Spleen (tissue), 11 donors: ENCODE results near the gene MED26. TPM values are rescaled to one million over a fixed set of nuclear protein-coding genes. Genes with fewer than 3 reads are reported as not detected.
A peak's percentile ranks its signal among the peaks of the same experiment; 100 is the strongest.
"Not testable (repeated sequence)": the region's sequence is repeated elsewhere in the genome, so short reads cannot be mapped to it uniquely, and the experiment has no call there.

Experiments
- DNase-seq: peaks from one replicate; pipeline ENCODE4 v3.0.0-alpha.2; 2020
- H3K27ac ChIP-seq, 8 donors: fragments of 200-600 bp; sonication (generic) in 7 of 8; 1 replicate in 4 of 8; 2 replicates in 4 of 8; pipeline versions ENCODE4 v1.5.0 to v1.8.0; 2016 to 2021; ENCODE audit warnings: inconsistent platforms in 4 of 8, mild to moderate bottlenecking in 4 of 8, moderate library complexity in 1 of 8
- H3K27me3 ChIP-seq, 7 donors: fragments of 200-600 bp; sonication (generic) in 6 of 7; replicated peaks in 1 of 7; 1 replicate in 4 of 7; 2 replicates in 3 of 7; pipeline versions ENCODE4 v1.5.0 to v1.8.0; 2016 to 2021; ENCODE audit warnings: inconsistent platforms in 3 of 7, mild to moderate bottlenecking in 1 of 7
- H3K36me3 ChIP-seq, 6 donors: fragments of 200-600 bp; sonication (generic) in 5 of 6; 1 replicate in 4 of 6; 2 replicates in 2 of 6; pipeline versions ENCODE4 v1.5.0 to v1.8.0; 2016 to 2021; ENCODE audit warnings: inconsistent platforms in 2 of 6
- H3K4me1 ChIP-seq, 6 donors: fragments of 200-600 bp; sonication (generic) in 5 of 6; 1 replicate in 3 of 6; 2 replicates in 3 of 6; pipeline versions ENCODE4 v1.5.0 to v1.8.0; 2016 to 2021; ENCODE audit warnings: inconsistent platforms in 3 of 6
- H3K4me3 ChIP-seq, 8 donors: fragments of 200-600 bp; sonication (generic) in 7 of 8; 1 replicate in 4 of 8; 2 replicates in 4 of 8; pipeline versions ENCODE4 v1.5.0 to v1.8.0; 2016 to 2021; ENCODE audit warnings: inconsistent platforms in 4 of 8, mild to moderate bottlenecking in 4 of 8, moderate library complexity in 2 of 8
- H3K9me3 ChIP-seq, 8 donors: fragments of 200-600 bp; sonication (generic) in 7 of 8; 1 replicate in 4 of 8; 2 replicates in 4 of 8; pipeline versions ENCODE4 v1.5.0 to v1.8.0; 2016 to 2021; ENCODE audit warnings: inconsistent platforms in 4 of 8
- POLR2A ChIP-seq, 3 donors: fragments of 450-650 bp; IDR thresholded peaks; one replicate each; pipeline ENCODE4 v1.5.1; 2017; ENCODE audit warnings: antibody characterized with exemption in 3 of 3, mild to moderate bottlenecking in 1 of 3
- POLR2AphosphoS5 ChIP-seq, 3 donors: sonication (generic); formaldehyde crosslinking; IDR thresholded peaks; one replicate each; pipeline ENCODE4 v1.5.1; 2017; ENCODE audit warnings: antibody characterized with exemption in 3 of 3
- WGBS, 5 donors: extraction: QIAGEN DNeasy Blood & Tissue Kit in 3 of 5; methylation state at CpG; one replicate each; pipeline versions ENCODE4 v1.1.5 to v1.1.7; 2013 to 2018; 5-methylcytosine and 5-hydroxymethylcytosine counted together
- intact Hi-C: fragments of 100-400 bp; cut with DNase I; formaldehyde crosslinking; loops from one replicate; pipeline ENCODE4 v1.15.0; 2023; ENCODE audit warnings: low total_unique reads
- polyA plus RNA-seq, 3 donors: library from polyadenylated mRNA; stranded (reverse); fragments of 200-250 nt; gene quantifications; one replicate each; pipeline ENCODE4 v1.2.1, GENCODE V29; 2013
- total RNA-seq, 7 donors: library from RNA; depleted of rRNA in 3 of 7; stranded (reverse); fragments of >200 nt in 3 of 7; fragmentation: NEBNext Ultra II Directional in 4 of 7; extraction: Animal tissue kit (Norgen Biotek cat#: 25700) in 4 of 7; gene quantifications; one replicate each; pipeline versions ENCODE4 v1.1.0 to v1.2.1, GENCODE V29; 2016 to 2021
- TF ChIP-seq, protein P1 (sequence below), 11 experiments: fragments of 200-600 bp in 7 of 11; fragments of 450-650 bp in 4 of 11; sonication (generic) in 4 of 11; IDR thresholded peaks in 8 of 11; conservative IDR thresholded peaks in 3 of 11; 1 replicate in 7 of 11; 2 replicates in 4 of 11; pipeline versions ENCODE4 v1.4.0 to v1.8.0; 2016 to 2021; ENCODE audit warnings: antibody characterized with exemption in 11 of 11, inconsistent platforms in 4 of 11, mild to moderate bottlenecking in 1 of 11
- donor health status: healthy with polysubstance abuse.
- donor health status: DM: no; HTN: no; CAD: no; lungs with moderate emphysema.
- donor health status: DM: no; HTN: no; CAD: no.
- donor health status: Bipolar disorder and iron deficiency.
- donor health status: healthy.
- donor health status: DM: no; HTN: no; CAD: no.
- donor health status: DM: yes; HTN: yes; CAD: no.

Gene MED26
- total and polyA plus RNA-seq, 10 donors: 6.5 to 20.4 (median 15.7) TPM

- TF ChIP-seq, protein P1, sequence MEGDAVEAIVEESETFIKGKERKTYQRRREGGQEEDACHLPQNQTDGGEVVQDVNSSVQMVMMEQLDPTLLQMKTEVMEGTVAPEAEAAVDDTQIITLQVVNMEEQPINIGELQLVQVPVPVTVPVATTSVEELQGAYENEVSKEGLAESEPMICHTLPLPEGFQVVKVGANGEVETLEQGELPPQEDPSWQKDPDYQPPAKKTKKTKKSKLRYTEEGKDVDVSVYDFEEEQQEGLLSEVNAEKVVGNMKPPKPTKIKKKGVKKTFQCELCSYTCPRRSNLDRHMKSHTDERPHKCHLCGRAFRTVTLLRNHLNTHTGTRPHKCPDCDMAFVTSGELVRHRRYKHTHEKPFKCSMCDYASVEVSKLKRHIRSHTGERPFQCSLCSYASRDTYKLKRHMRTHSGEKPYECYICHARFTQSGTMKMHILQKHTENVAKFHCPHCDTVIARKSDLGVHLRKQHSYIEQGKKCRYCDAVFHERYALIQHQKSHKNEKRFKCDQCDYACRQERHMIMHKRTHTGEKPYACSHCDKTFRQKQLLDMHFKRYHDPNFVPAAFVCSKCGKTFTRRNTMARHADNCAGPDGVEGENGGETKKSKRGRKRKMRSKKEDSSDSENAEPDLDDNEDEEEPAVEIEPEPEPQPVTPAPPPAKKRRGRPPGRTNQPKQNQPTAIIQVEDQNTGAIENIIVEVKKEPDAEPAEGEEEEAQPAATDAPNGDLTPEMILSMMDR (IDR thresholded peaks at IDR 0.05 in 8 of 11, conservative IDR thresholded peaks at IDR 0.05 in 3 of 11): no peak
- TF ChIP-seq POLR2A (IDR thresholded peaks at IDR 0.05) (no peak), POLR2AphosphoS5 (IDR thresholded peaks at IDR 0.05) (no peak)
- WGBS, 5 donors: 89 to 98% (median 96%) methylated on average over 3 of the region's 3 CpGs
- Histone ChIP-seq H3K27me3 (no peaks in the 10 kb centered on the region), H3K9me3 (no peaks in the 10 kb centered on the region), H3K36me3 (peaks cover 2 to 94% (median 81%) of the 10 kb centered on the region in 6 donors), H3K4me1 (peaks cover 10 to 71% (median 32%) of the 10 kb centered on the region in 6 donors), H3K27ac (peak overlapping the region in 1 of 8 donors; percentile 13), H3K4me3 (no peak overlapping the region)
- no peak for DNase-seq
- intact Hi-C loops: no loop called here
These were observed 26.6 kb upstream of the MED26 start for GRCh38 chr19:16654627-16655026.

- no peak overlapping the region for H3K27ac ChIP-seq
- H3K9me3 ChIP-seq: no peaks in the 10 kb centered on the region
- no peaks in the 10 kb centered on the region for H3K27me3 ChIP-seq
- 92 to 98% (median 96%) methylated on average over 3 of the region's 3 CpGs for WGBS, 5 donors
- H3K4me3 ChIP-seq: no peak overlapping the region
- DNase-seq: no peak
- peaks cover 8 to 71% (median 30%) of the 10 kb centered on the region in 6 donors for H3K4me1 ChIP-seq
- H3K36me3 ChIP-seq: peaks cover 2 to 99% (median 82%) of the 10 kb centered on the region in 6 donors
- intact Hi-C loops: no loop called here
- TF ChIP-seq, protein P1 (IDR thresholded peaks at IDR 0.05 in 8 of 11, conservative IDR thresholded peaks at IDR 0.05 in 3 of 11): no peak
- TF ChIP-seq POLR2A (IDR thresholded peaks at IDR 0.05): no peak
- no peak for TF ChIP-seq POLR2AphosphoS5 (IDR thresholded peaks at IDR 0.05)
These were observed 26.1 kb upstream of the MED26 start for GRCh38 chr19:16654140-16654539.

DNA sequence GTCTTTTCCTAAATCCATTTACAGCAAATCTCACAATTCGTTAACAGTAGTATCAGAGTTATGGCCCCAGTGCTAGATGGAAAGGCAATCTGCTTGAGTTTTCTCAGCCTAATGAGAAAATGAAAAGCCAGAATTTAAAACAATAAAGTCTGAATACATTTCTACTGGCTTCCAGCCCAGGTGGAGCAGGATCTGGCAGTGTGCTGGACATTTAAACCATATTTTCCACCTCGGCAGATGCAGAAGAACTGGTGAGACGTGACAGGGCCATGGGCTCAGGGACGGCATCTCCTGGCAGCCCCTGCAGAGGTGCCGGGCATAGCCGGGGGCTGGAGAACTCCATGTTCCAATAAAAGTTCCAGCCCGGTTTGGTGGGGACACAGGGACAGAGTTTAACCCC, 24.9 kb upstream of the MED26 start:
- Histone ChIP-seq H3K9me3 (no peaks in the 10 kb centered on the region), H3K4me1 (peaks cover 0 to 61% (median 17%) of the 10 kb centered on the region in 6 donors), H3K36me3 (peaks cover 2 to 100% (median 79%) of the 10 kb centered on the region in 6 donors), H3K27ac (no peak overlapping the region), H3K27me3 (no peaks in the 10 kb centered on the region), H3K4me3 (no peak overlapping the region)
- WGBS, 5 donors: 78 to 93% (median 87%) methylated on average over 7 of the region's 7 CpGs
- intact Hi-C loops: no loop called here
- DNase-seq: no peak
- TF ChIP-seq POLR2A (IDR thresholded peaks at IDR 0.05) (no peak), POLR2AphosphoS5 (IDR thresholded peaks at IDR 0.05) (no peak)
- TF ChIP-seq, protein P1 (IDR thresholded peaks at IDR 0.05 in 8 of 11, conservative IDR thresholded peaks at IDR 0.05 in 3 of 11): no peak

DNA sequence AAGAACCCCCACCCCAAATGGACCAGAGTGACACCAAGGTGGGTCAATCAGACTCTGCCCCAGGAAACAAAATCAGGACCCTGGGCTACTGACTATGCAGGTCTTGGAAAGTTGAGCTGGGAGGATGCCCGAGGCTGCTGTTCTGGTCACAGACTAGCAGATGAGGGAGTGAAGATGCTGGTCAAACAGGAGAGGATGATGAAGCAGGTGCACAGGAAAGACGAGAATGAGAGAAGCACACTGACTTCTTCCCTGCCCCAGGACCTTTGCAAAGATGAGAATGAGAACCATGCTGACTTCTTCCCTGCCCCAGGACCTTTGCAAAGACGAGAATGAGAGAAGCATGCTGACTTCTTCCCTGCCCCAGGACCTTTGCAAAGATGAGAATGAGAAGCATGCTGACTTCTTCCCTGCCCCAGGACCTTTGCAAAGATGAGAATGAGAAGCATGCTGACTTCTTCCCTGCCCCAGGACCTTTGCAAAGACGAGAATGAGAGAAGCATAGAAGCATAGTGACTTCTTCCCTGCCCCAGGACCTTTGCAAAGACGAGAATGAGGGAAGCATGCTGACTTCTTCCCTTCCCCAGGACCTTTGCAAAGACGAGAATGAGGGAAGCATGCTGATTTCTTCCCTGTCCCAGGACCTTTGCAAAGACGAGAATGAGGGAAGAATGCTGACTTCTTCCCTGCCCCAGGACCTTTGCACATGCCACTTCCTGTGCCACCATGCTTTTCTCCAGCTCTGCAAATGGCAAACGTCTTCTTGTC, 23.6 kb upstream of the MED26 start:
- Histone ChIP-seq H3K36me3 (peaks cover 2 to 100% (median 75%) of the 10 kb centered on the region in 6 donors), H3K4me1 (peaks cover 0 to 48% (median 6%) of the 10 kb centered on the region in 6 donors)
- H3K4me3 ChIP-seq, H3K9me3 ChIP-seq, H3K27ac ChIP-seq, H3K27me3 ChIP-seq, DNase-seq, intact Hi-C loops: not testable (repeated sequence)
- TF ChIP-seq POLR2AphosphoS5 (IDR thresholded peaks at IDR 0.05): peak in 1 of 3 donors; percentile 14
- WGBS, 5 donors: 86 to 95% (median 91%) methylated on average over 8 of the region's 8 CpGs
